ENCODE measurements around the gene SCAF8.

SCAF8 gene

GRCh38 chr6:154757352-154758050, 24.3 kb downstream of the SCAF8 start:
- no peaks in the 10 kb centered on the region for H3F3A ChIP-seq (ENCODE audit: insufficient read depth, low read length)
- H3K36me3 ChIP-seq (replicated peaks; ENCODE audit: insufficient read depth, low read length) = no peaks in the 10 kb centered on the region
- H2AFZ ChIP-seq (ENCODE audit: low read length) = no peak overlapping the region
- H3K4me3 ChIP-seq (ENCODE audit: low read length) = no peak overlapping the region
- TF ChIP-seq CTCF (IDR thresholded peaks at IDR 0.05; ENCODE audit: low read length) = no peak
- TF ChIP-seq EZH2phosphoT487 (IDR thresholded peaks at IDR 0.05; ENCODE audit: low read length) = no peak
- no peak for TF ChIP-seq EZH2 (optimal IDR thresholded peaks at IDR 0.05; ENCODE audit: low read depth, low read length)
- H3K4me2 ChIP-seq (ENCODE audit: low read depth, low read length) = no peak overlapping the region
- no peaks in the 10 kb centered on the region for H3K9me2 ChIP-seq (replicated peaks; ENCODE audit: insufficient read depth, low read length)
- no peaks in the 10 kb centered on the region for H3K27me3 ChIP-seq (replicated peaks; ENCODE audit: insufficient read depth, low read length)
- peaks cover 80% of the 10 kb centered on the region for H3K79me2 ChIP-seq (ENCODE audit: low read length)
- H3K9ac ChIP-seq (ENCODE audit: low read length) = no peak overlapping the region
- H3K4me1 ChIP-seq (ENCODE audit: low read length) = no peaks in the 10 kb centered on the region
- no peak for DNase-seq
- H3K27ac ChIP-seq (ENCODE audit: low read length) = no peak overlapping the region
- H3K9me3 ChIP-seq (replicated peaks; ENCODE audit: insufficient read depth, low read length) = no peaks in the 10 kb centered on the region
- no peaks in the 10 kb centered on the region for H4K20me1 ChIP-seq (ENCODE audit: insufficient read depth, low read length)

GRCh38 chr6:154758125-154758524, 24.9 kb downstream of the SCAF8 start:
- no peak overlapping the region for H3K4me3 ChIP-seq (ENCODE audit: low read length)
- DNase-seq = no peak
- TF ChIP-seq EZH2phosphoT487 (IDR thresholded peaks at IDR 0.05; ENCODE audit: low read length) (no peak), EZH2 (optimal IDR thresholded peaks at IDR 0.05; ENCODE audit: low read depth, low read length) (no peak), CTCF (IDR thresholded peaks at IDR 0.05; ENCODE audit: low read length) (no peak)
- no peak overlapping the region for H3K4me2 ChIP-seq (ENCODE audit: low read depth, low read length)
- H3K36me3 ChIP-seq (replicated peaks; ENCODE audit: insufficient read depth, low read length) = no peaks in the 10 kb centered on the region
- H3K27me3 ChIP-seq (replicated peaks; ENCODE audit: insufficient read depth, low read length) = no peaks in the 10 kb centered on the region
- H3K79me2 ChIP-seq (ENCODE audit: low read length) = peaks cover 79% of the 10 kb centered on the region
- no peaks in the 10 kb centered on the region for H3K9me3 ChIP-seq (replicated peaks; ENCODE audit: insufficient read depth, low read length)
- H3F3A ChIP-seq (ENCODE audit: insufficient read depth, low read length) = no peaks in the 10 kb centered on the region
- no peak overlapping the region for H2AFZ ChIP-seq (ENCODE audit: low read length)
- H3K27ac ChIP-seq (ENCODE audit: low read length) = no peak overlapping the region
- no peak overlapping the region for H3K9ac ChIP-seq (ENCODE audit: low read length)
- no peaks in the 10 kb centered on the region for H3K9me2 ChIP-seq (replicated peaks; ENCODE audit: insufficient read depth, low read length)
- H4K20me1 ChIP-seq (ENCODE audit: insufficient read depth, low read length) = no peaks in the 10 kb centered on the region
- H3K4me1 ChIP-seq (ENCODE audit: low read length) = no peaks in the 10 kb centered on the region

GRCh38 chr6:154763650-154764049, 30.4 kb downstream of the SCAF8 start:
- Histone ChIP-seq H3F3A (ENCODE audit: insufficient read depth, low read length) (no peaks in the 10 kb centered on the region), H4K20me1 (ENCODE audit: insufficient read depth, low read length) (no peaks in the 10 kb centered on the region), H3K36me3 (replicated peaks; ENCODE audit: insufficient read depth, low read length) (no peaks in the 10 kb centered on the region), H3K79me2 (ENCODE audit: low read length) (peaks cover 85% of the 10 kb centered on the region), H3K4me2 (ENCODE audit: low read depth, low read length) (no peak overlapping the region), H3K27me3 (replicated peaks; ENCODE audit: insufficient read depth, low read length) (no peaks in the 10 kb centered on the region), H3K27ac (ENCODE audit: low read length) (no peak overlapping the region), H3K9me2 (replicated peaks; ENCODE audit: insufficient read depth, low read length) (no peaks in the 10 kb centered on the region), H2AFZ (ENCODE audit: low read length) (no peak overlapping the region), H3K9ac (ENCODE audit: low read length) (no peak overlapping the region), H3K4me3 (ENCODE audit: low read length) (no peak overlapping the region), H3K4me1 (ENCODE audit: low read length) (0 out of 2 replicates have a peak, but pooled peaks cover 8% of the 10 kb centered on the region), H3K9me3 (replicated peaks; ENCODE audit: insufficient read depth, low read length) (no peaks in the 10 kb centered on the region)
- no peak for DNase-seq
- TF ChIP-seq EZH2phosphoT487 (IDR thresholded peaks at IDR 0.05; ENCODE audit: low read length) (no peak), EZH2 (optimal IDR thresholded peaks at IDR 0.05; ENCODE audit: low read depth, low read length) (no peak), CTCF (IDR thresholded peaks at IDR 0.05; ENCODE audit: low read length) (no peak)

Measured in MM.1S (cell line).